ENCODE results near the gene OR4N2.
"Not testable (repeated sequence)": the region's sequence is repeated elsewhere in the genome, so short reads cannot be mapped to it uniquely, and the experiment has no call there.

The OR4N2 gene

DNA sequence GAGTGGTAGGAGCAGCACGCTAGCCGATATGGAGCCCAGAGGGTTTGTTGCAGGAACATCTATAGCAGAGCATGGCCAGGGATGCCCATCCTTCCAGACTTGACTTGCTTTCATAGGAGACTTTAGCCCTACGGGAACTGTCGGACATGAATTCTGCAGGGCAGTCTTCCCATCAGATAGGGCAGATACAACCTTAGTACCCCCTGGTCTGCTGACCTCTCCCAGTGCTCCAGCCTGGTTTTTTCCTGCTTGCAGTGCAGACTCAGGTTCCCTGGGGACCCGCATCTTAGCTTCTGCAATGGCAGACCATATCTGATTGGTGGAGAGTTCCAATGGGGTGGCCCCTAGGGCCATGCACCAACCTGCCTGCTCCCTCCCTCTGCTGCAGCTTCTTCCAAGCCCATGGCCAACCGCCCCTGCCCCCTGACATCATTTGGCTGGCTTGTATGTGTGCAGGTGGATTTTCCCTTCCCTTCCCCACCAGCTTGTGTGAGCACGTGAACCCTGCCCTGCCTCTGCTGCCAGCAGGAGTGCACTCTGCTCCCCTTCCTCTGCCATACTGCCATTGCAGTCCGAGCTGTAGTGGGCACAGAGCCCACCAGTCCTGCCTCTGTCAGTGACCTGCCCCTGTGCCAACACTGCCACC is 30.8 kb downstream of the OR4N2 start:
- DNase-seq (ENCODE audit: low read depth in 3 of 3, low spot score in 1 of 3), result not testable (repeated sequence)

DNA sequence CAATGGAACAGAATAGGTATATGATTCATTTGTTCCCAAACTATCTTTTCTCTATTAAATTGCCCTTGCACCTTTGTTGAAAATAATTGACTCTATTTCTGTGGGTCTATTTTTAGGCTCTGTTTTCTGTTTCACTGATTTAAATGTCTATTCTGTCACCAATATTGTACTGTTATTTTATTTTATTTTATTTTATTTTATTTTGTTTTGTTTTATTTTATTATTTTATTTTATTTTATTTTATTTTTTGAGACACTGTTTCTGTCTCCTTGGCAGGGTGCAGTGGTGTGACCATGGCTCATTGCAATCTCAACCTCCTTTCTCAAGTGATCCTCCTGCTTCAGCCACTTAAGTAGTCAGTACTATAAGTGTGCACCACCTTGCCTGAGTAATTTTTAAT is 34.9 kb downstream of the OR4N2 start:
- DNase-seq (ENCODE audit: low read depth in 3 of 3, low spot score in 1 of 3), result no peak

DNA sequence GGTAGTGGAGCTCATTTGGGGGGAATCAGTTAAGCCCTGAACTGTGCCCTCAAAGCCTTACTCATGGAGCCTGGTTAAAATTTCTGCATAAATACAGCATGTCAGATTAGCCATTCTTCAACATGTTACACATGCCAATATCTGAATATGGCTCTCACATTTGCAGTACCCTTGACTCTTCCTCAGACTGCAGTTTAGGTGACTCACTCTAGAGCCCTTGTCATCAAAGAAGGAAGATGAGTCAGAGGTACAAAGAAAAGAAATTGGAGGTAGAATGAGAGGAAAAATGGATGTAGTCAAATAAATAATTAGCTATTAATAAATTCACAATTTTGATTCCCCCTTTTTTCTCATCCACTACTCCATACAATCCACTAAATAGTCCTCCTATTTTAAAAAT is 47.8 kb downstream of the OR4N2 start:
- no peak for DNase-seq (ENCODE audit: low read depth in 3 of 3, low spot score in 1 of 3)

DNA sequence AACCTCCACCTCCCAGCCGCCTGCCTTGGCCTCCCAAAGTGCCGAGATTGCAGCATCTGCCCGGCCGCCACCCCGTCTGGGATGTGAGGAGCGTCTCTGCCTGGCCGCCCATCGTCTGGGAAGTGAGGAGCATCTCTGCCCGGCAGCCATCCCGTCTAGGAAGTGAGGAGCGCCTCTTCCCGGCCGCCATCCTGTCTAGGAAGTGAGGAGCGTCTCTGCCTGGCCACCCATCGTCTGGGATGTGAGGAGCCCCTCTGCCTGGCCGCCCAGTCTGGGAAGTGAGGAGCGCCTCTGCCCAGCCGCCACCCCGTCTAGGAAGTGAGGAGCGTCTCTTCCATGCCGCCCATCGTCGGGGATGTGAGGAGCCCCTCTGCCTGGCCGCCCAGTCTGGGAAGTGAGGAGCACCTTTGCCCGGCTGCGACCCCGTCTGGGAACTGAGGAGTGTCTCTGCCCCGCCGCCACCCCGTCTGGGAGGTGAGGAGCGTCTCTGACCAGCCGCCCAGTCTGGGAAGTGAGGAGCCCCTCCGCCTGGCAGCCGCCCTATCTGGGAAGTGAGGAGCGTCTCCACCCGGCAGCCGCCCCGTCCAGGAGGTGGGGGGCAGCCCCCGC is 62.6 kb downstream of the OR4N2 start:
- DNase-seq (ENCODE audit: low read depth in 3 of 3, low spot score in 1 of 3), result not testable (repeated sequence)

DNA sequence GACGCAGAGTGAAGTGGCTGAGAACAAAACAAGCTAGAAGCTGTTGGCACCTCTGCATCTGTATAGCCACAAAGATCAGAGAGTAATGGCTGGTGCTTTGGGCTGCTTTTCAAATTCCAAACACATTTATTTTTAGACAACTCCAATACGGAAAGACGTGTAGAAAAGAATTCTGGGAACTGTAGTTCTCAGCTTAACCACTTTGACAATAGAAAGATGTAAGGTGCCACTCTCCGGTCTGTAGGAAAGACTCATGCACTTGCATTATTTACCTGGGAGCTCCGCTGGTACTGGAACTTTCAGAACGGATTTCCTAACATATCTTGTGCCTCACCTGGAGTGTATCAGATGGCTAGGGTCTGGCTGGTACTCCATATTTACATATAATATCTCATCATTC is 69.6 kb downstream of the OR4N2 start:
- no peak for DNase-seq (ENCODE audit: low read depth in 3 of 3, low spot score in 1 of 3)

DNA sequence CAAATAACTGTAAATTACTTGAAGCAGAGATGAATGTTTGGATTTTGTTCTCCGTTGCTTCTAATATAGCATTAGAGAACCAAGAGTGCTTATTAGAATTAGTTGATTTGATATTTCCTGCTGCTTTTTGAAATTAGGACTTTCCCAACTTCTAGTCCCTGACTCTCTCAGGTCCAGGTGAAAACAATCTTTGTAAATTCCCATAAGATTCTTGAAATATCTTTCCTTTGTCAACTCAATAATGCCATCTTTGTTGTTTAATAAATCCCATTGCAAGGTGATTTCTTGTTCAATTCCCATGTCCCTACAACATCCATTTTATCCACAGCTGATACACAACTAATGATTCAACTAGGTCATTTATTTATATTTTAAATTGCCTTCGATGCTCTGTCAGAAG is 71.3 kb downstream of the OR4N2 start, which contains the start of gene OR4K2:
Gene OR4K2 (plus strand): TSS at position 301 of the 400 bp plus-strand sequence. CDS start 1,126 bp downstream, outside the sequence.
- DNase-seq (ENCODE audit: low read depth in 3 of 3, low spot score in 1 of 3), result no peak

DNA sequence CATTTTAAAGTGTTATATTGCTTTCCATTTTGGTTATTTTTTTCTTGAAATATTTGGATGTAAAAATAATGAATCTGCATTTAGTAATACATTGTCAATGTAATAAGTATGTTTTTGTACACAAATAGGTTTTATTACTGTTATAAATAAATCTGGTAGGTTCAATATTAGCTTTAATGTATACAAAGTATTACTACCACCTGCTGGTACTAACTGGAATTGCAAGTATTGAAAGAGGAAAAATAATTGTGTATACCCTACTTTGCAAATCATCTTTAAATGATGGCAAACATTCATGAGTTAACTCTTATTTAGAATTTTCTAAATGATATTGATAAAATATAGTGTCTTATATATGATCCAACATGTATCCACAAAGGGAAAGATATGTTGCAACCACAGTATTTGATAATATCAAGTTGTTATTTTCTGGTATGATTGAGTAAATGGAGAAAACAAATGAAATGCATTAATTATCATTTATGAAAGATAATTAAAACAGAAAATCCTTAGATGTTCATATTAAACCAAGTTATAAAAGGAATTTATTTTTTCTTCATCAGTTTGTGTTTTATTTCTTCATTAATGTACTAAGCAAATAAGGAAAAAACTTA is 74.6 kb downstream of the OR4N2 start:
- no peak for DNase-seq (ENCODE audit: low read depth in 3 of 3, low spot score in 1 of 3)
